Ishikawa (cell line): Measurements from ENCODE around the gene DENND1A.

Source experiments
- CEBPB ChIP-seq: IDR thresholded peaks from 2 replicates; pipeline ENCODE4 v1.6.1; 2012
- CREB1 ChIP-seq: IDR thresholded peaks from 2 replicates; pipeline ENCODE4 v1.6.1; 2012; ENCODE audit warnings: low read depth
- EGR1 ChIP-seq: IDR thresholded peaks from 2 replicates; pipeline ENCODE4 v1.6.1; 2012
- EP300 ChIP-seq: IDR thresholded peaks from 2 replicates; pipeline ENCODE4 v1.6.1; 2012; ENCODE audit warnings: borderline replicate concordance
- FOXM1 ChIP-seq: IDR thresholded peaks from 2 replicates; pipeline ENCODE4 v1.6.1; 2012; ENCODE audit warnings: low read depth, borderline replicate concordance
- NFIC ChIP-seq: IDR thresholded peaks from 2 replicates; pipeline ENCODE4 v1.6.1; 2012
- RAD21 ChIP-seq: IDR thresholded peaks from 2 replicates; pipeline ENCODE4 v1.6.1; 2012; ENCODE audit warnings: low read depth
- TAF1 ChIP-seq: IDR thresholded peaks from 2 replicates; pipeline ENCODE4 v1.6.1; 2012; ENCODE audit warnings: low read depth, mild to moderate bottlenecking
- TCF12 ChIP-seq: IDR thresholded peaks from 2 replicates; pipeline ENCODE4 v1.6.1; 2012; ENCODE audit warnings: low read depth
- USF1 ChIP-seq: IDR thresholded peaks from 2 replicates; pipeline ENCODE4 v1.6.1; 2012
- YY1 ChIP-seq: IDR thresholded peaks from 2 replicates; pipeline ENCODE4 v1.6.1; 2012; ENCODE audit warnings: low read depth
- ZBTB7A ChIP-seq: IDR thresholded peaks from 2 replicates; pipeline ENCODE4 v1.6.1; 2012; ENCODE audit warnings: low read depth
- TF ChIP-seq, protein P1 (sequence below): IDR thresholded peaks from 2 replicates; pipeline ENCODE4 v1.6.1; 2012; ENCODE audit warnings: low read depth, mild to moderate bottlenecking
- TF ChIP-seq, protein P2 (sequence below): IDR thresholded peaks from 2 replicates; pipeline ENCODE4 v1.6.1; 2012

DNA sequence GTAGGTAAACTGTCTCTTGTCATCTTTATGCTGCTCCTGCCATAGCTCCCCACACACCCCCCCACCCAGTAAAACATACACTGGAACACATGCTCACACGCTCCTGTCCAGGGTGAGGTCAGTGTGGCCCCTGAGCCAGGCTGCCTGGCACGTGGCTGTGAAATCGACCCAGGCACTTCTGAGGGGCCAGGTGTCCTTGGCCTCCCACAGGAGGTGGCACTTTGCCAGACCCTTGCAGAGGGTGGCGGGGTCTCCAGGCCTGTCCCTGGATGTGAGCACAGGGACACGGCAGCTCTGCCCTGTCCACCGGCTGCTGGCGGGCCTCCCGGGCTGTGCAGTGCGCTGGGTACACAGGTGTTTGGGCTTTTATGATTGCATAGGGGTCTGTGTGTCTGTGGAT lies 583.9 kb downstream of the DENND1A start:
- TF ChIP-seq CEBPB (no peak), NFIC (no peak), FOXM1 (no peak), TAF1 (no peak), EP300 (no peak), EGR1 (no peak), RAD21 (no peak), USF1 (no peak), CREB1 (no peak), ZBTB7A (no peak), YY1 (no peak), TCF12 (no peak)
- TF ChIP-seq, protein P1, sequence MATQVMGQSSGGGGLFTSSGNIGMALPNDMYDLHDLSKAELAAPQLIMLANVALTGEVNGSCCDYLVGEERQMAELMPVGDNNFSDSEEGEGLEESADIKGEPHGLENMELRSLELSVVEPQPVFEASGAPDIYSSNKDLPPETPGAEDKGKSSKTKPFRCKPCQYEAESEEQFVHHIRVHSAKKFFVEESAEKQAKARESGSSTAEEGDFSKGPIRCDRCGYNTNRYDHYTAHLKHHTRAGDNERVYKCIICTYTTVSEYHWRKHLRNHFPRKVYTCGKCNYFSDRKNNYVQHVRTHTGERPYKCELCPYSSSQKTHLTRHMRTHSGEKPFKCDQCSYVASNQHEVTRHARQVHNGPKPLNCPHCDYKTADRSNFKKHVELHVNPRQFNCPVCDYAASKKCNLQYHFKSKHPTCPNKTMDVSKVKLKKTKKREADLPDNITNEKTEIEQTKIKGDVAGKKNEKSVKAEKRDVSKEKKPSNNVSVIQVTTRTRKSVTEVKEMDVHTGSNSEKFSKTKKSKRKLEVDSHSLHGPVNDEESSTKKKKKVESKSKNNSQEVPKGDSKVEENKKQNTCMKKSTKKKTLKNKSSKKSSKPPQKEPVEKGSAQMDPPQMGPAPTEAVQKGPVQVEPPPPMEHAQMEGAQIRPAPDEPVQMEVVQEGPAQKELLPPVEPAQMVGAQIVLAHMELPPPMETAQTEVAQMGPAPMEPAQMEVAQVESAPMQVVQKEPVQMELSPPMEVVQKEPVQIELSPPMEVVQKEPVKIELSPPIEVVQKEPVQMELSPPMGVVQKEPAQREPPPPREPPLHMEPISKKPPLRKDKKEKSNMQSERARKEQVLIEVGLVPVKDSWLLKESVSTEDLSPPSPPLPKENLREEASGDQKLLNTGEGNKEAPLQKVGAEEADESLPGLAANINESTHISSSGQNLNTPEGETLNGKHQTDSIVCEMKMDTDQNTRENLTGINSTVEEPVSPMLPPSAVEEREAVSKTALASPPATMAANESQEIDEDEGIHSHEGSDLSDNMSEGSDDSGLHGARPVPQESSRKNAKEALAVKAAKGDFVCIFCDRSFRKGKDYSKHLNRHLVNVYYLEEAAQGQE, result no peak
- TF ChIP-seq, protein P2, sequence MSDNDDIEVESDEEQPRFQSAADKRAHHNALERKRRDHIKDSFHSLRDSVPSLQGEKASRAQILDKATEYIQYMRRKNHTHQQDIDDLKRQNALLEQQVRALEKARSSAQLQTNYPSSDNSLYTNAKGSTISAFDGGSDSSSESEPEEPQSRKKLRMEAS, result no peak
